NCI-H1092 (cell line): ENCODE results near the gene BACE1.
"Not testable (repeated sequence)": the region's sequence is repeated elsewhere in the genome, so short reads cannot be mapped to it uniquely, and the experiment has no call there.

ENCODE experiments used
- DNase-seq: peaks from one replicate; lab custom pipeline; 2025; lab: John Stamatoyannopoulos, UW

Gene BACE1

GRCh38 chr11:117273550-117274289, 42.3 kb downstream of the BACE1 start:
- no peak for DNase-seq

- not testable (repeated sequence) for DNase-seq
These were observed 43.9 kb downstream of the BACE1 start for GRCh38 chr11:117272175-117272574.

GRCh38 chr11:117271208-117271607, 44.8 kb downstream of the BACE1 start:
- DNase-seq: no peak

GRCh38 chr11:117269856-117270255, 46.2 kb downstream of the BACE1 start:
- DNase-seq: no peak

GRCh38 chr11:117265745-117266144, 50.3 kb downstream of the BACE1 start:
- no peak for DNase-seq

GRCh38 chr11:117264624-117265323, 51.3 kb downstream of the BACE1 start:
- DNase-seq: not testable (repeated sequence)

- DNase-seq: no peak
These were observed 56.6 kb downstream of the BACE1 start for GRCh38 chr11:117259417-117259816.

- no peak for DNase-seq
These were observed 57.5 kb downstream of the BACE1 start for GRCh38 chr11:117258576-117258975.

- DNase-seq: no peak
These were observed 59.5 kb downstream of the BACE1 start for GRCh38 chr11:117256573-117256972.

- no peak for DNase-seq
These were observed 60.1 kb downstream of the BACE1 start for GRCh38 chr11:117255966-117256365.

- no peak for DNase-seq
These were observed 64.5 kb downstream of the BACE1 start for GRCh38 chr11:117251506-117251905.

- no peak for DNase-seq
These were observed 66.5 kb downstream of the BACE1 start for GRCh38 chr11:117249571-117249970.

GRCh38 chr11:117248341-117248740, 67.7 kb downstream of the BACE1 start:
- DNase-seq: no peak

GRCh38 chr11:117239295-117239694, 76.8 kb downstream of the BACE1 start:
- no peak for DNase-seq

GRCh38 chr11:117238221-117238620, 77.8 kb downstream of the BACE1 start:
- no peak for DNase-seq
